SK-N-SH (cell line): ENCODE results near the gene SLCO1A2. TPM values are rescaled to one million over a fixed set of nuclear protein-coding genes. Genes with fewer than 3 reads are reported as not detected.
"Not testable (repeated sequence)": the region's sequence is repeated elsewhere in the genome, so short reads cannot be mapped to it uniquely, and the experiment has no call there.

Source experiments
- CTCF ChIA-PET: fragments of 300-600, 350-600 bp; formaldehyde crosslinking; extraction: SDS; loops from one replicate; lab custom pipeline; 2021; lab: Yijun Ruan, JAX
- POLR2A ChIA-PET: fragments of 350-600 bp; sonication (Branson Sonifier 250); formaldehyde crosslinking; extraction: SDS; loops from one replicate; lab custom pipeline; 2020; ENCODE audit warnings: antibody characterized with exemption, inconsistent platforms; lab: Yijun Ruan, JAX
- DNase-seq: peaks from one replicate; pipeline ENCODE4 v3.0.0; 2012
- H2AFZ ChIP-seq: fragments of 200-600 bp; sonication (generic); 2 replicates; pipeline ENCODE4 v1.8.1; 2016; ENCODE audit warnings: antibody characterized with exemption, mild to moderate bottlenecking, low read depth
- H3F3A ChIP-seq: fragments of 200-600 bp; sonication (generic); replicated peaks from 2 replicates; pipeline ENCODE3; 2016; ENCODE audit warnings: antibody characterized with exemption, mild to moderate bottlenecking; ENCODE audit not compliant: insufficient read depth
- H3K27ac ChIP-seq, 2 experiments: fragments of 200-500 bp in 1 of 2; fragments of 200-600 bp in 1 of 2; sonication (Bioruptor generic) in 1 of 2; sonication (generic), shearing (Covaris generic) in 1 of 2; 2 replicates each; pipeline versions ENCODE4 v1.5.1 to v1.6.1; 2014 to 2016; ENCODE audit warnings: low read depth in 2 of 2, inconsistent platforms in 1 of 2, low read length in 1 of 2, mild to moderate bottlenecking in 1 of 2, mixed read lengths in 1 of 2
- H3K27me3 ChIP-seq: fragments of 200-600 bp; sonication (generic), shearing (Covaris generic); 2 replicates; pipeline ENCODE4 v1.6.1; 2016; ENCODE audit warnings: mixed run types; ENCODE audit not compliant: insufficient read depth
- H3K36me3 ChIP-seq, 2 experiments: fragments of 200-500 bp in 1 of 2; fragments of 200-600 bp in 1 of 2; sonication (Bioruptor generic) in 1 of 2; sonication (generic) in 1 of 2; replicated peaks in 1 of 2; 2 replicates each; pipeline versions ENCODE3 to v1.5.1; 2014 to 2016; ENCODE audit warnings: low read length in 1 of 2, mild to moderate bottlenecking in 1 of 2; ENCODE audit not compliant: insufficient read depth in 2 of 2, control insufficient read depth in 1 of 2
- H3K4me1 ChIP-seq, 2 experiments: fragments of 200-500 bp in 1 of 2; fragments of 200-600 bp in 1 of 2; sonication (Bioruptor generic) in 1 of 2; sonication (generic), shearing (Covaris generic) in 1 of 2; 2 replicates each; pipeline versions ENCODE4 v1.5.1 to v1.6.1; 2014 to 2016; ENCODE audit warnings: low read depth in 1 of 2, low read length in 1 of 2, mixed run types in 1 of 2; ENCODE audit not compliant: insufficient read depth in 2 of 2, control insufficient read depth in 1 of 2
- H3K4me2 ChIP-seq: fragments of 200-600 bp; sonication (generic), shearing (Covaris generic); 2 replicates; pipeline ENCODE4 v1.6.1; 2017; ENCODE audit warnings: mixed run types
- H3K4me3 ChIP-seq, 2 experiments: fragments of 200-500 bp in 1 of 2; fragments of 200-600 bp in 1 of 2; sonication (Bioruptor generic) in 1 of 2; sonication (generic), shearing (Covaris generic) in 1 of 2; 2 replicates each; pipeline versions ENCODE4 v1.5.1 to v1.8.1; 2014 to 2016; ENCODE audit warnings: low read depth in 2 of 2, inconsistent platforms in 1 of 2, low read length in 1 of 2, mild to moderate bottlenecking in 1 of 2, mixed read lengths in 1 of 2, moderate library complexity in 1 of 2
- H3K79me2 ChIP-seq: fragments of 200-600 bp; sonication (generic); 2 replicates; pipeline ENCODE4 v1.8.1; 2017; ENCODE audit warnings: mild to moderate bottlenecking; ENCODE audit not compliant: insufficient read depth
- H3K9ac ChIP-seq: fragments of 200-600 bp; sonication (generic); 2 replicates; pipeline ENCODE4 v1.6.1; 2017; ENCODE audit warnings: mixed run types
- H3K9me2 ChIP-seq: fragments of 200-600 bp; sonication (generic); 2 replicates; pipeline ENCODE4 v1.6.1; 2017; ENCODE audit warnings: mixed run types
- H3K9me3 ChIP-seq: fragments of 200-600 bp; sonication (generic); 2 replicates; pipeline ENCODE4 v1.6.1; 2017; ENCODE audit warnings: mixed run types, mild to moderate bottlenecking, moderate library complexity
- H4K20me1 ChIP-seq: fragments of 200-600 bp; sonication (generic); 2 replicates; pipeline ENCODE4 v1.6.1; 2017; ENCODE audit warnings: mild to moderate bottlenecking, mixed run types; ENCODE audit not compliant: insufficient read depth
- CTCF ChIP-seq: fragments of 200-600 bp; sonication (generic); IDR thresholded peaks from 2 replicates; pipeline ENCODE4 v1.6.1; 2017; ENCODE audit warnings: antibody characterized with exemption, mild to moderate bottlenecking, moderate library complexity
- ELF1 ChIP-seq: IDR thresholded peaks from 2 replicates; pipeline ENCODE4 v1.4.0; 2012
- FOSL2 ChIP-seq: IDR thresholded peaks from 2 replicates; pipeline ENCODE4 v1.4.0; 2012; ENCODE audit warnings: low read depth, mild to moderate bottlenecking, moderate library complexity, borderline replicate concordance
- MAX ChIP-seq: IDR thresholded peaks from 2 replicates; pipeline ENCODE4 v1.4.0; 2012; ENCODE audit warnings: low read depth
- MXI1 ChIP-seq: IDR thresholded peaks from 2 replicates; pipeline ENCODE4 v1.6.1; 2012; ENCODE audit warnings: mild to moderate bottlenecking, low read depth, low read length, improper control_type of control experiment
- NRF1 ChIP-seq: IDR thresholded peaks from 2 replicates; pipeline ENCODE4 v1.6.1; 2012; ENCODE audit warnings: low read depth, mild to moderate bottlenecking, low read length
- RAD21 ChIP-seq: IDR thresholded peaks from 2 replicates; pipeline ENCODE4 v1.6.1; 2012; ENCODE audit warnings: mild to moderate bottlenecking, low read length
- RCOR1 ChIP-seq: fragments of 150-350 bp; IDR thresholded peaks from 2 replicates; pipeline ENCODE4 v1.6.1; 2017; ENCODE audit warnings: antibody characterized with exemption, low read length
- RFX5 ChIP-seq: IDR thresholded peaks from 2 replicates; pipeline ENCODE4 v1.6.1; 2012; ENCODE audit warnings: mild to moderate bottlenecking, improper control_type of control experiment, low read length
- SIN3A ChIP-seq: IDR thresholded peaks from 2 replicates; pipeline ENCODE4 v1.6.1; 2012; ENCODE audit warnings: low read depth, mild to moderate bottlenecking, low read length, moderate library complexity, borderline replicate concordance
- SMC3 ChIP-seq: IDR thresholded peaks from 2 replicates; pipeline ENCODE4 v1.6.1; 2012; ENCODE audit warnings: low read depth, low read length, improper control_type of control experiment
- TCF12 ChIP-seq: IDR thresholded peaks from 2 replicates; pipeline ENCODE4 v1.4.0; 2012
- USF1 ChIP-seq: IDR thresholded peaks from 2 replicates; pipeline ENCODE4 v1.4.0; 2012; ENCODE audit warnings: low read depth, borderline replicate concordance
- YY1 ChIP-seq: IDR thresholded peaks from 2 replicates; pipeline ENCODE4 v1.4.0; 2012; ENCODE audit warnings: low read depth, mild to moderate bottlenecking
- WGBS: methylation state at CpG from one replicate; pipeline ENCODE4 v1.1.6; 2017; ENCODE audit warnings: low lambda C conversion rate; 5-methylcytosine and 5-hydroxymethylcytosine counted together
- polyA plus RNA-seq, 3 experiments: library from polyadenylated mRNA; depleted of rRNA; stranded (reverse); fragments of >200 nt; gene quantifications; 2 replicates each; pipeline ENCODE4 v1.2.3, GENCODE V29; 2012

The SLCO1A2 gene
- polyA plus RNA-seq (2012; rRNA removed) = under 0.01 TPM in 1 of 2 replicates, not detected in the other
- under 0.01 and 0.07 TPM in 2 replicates for polyA plus RNA-seq (2012; cell fraction: cytosol; rRNA removed)
- 0.04 and 0.19 TPM in 2 replicates for polyA plus RNA-seq (2012; cell fraction: nucleus; rRNA removed)

DNA sequence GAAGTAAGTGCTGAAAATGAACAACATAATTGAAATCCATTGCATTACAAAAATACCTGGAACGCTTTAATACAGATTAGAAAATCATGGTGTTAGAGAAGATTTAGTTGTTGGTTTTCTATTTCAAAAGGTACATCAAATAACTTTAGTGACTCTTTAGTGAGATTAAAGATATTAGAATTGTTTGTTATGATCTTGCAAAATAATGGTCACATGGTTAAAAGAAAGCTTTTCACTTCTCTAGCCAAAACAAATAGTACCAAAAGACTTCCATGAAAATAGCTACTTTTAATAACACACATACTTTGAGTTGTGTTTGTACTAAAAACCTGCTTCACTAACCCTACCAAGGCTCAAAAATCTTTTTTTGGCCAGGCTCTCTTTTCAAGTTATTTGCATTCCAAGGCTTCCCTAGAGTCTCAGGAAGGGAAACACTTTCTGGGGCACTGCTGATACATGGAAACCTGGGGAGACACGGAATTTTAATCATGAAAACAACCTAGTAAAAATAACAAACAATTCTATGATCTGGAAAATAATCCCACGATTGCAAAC is at the start of gene SLCO1A2:
TSS of gene SLCO1A2 (minus strand) at position 147 of the 555 bp plus-strand sequence. CDS start 270 bp downstream, outside the sequence.
- 11% methylated on average over 3 of the region's 3 CpGs for WGBS
- H3K4me2 ChIP-seq = no peak within 1 kb of the TSS
- no peaks in the 10 kb centered on the region for H3K36me3 ChIP-seq
- no peaks in the 10 kb centered on the region for H3K4me1 ChIP-seq
- H3K9me2 ChIP-seq = no peaks in the 10 kb centered on the region
- TF ChIP-seq YY1 = no peak
- no peak for TF ChIP-seq ELF1
- no peak for TF ChIP-seq RCOR1
- TF ChIP-seq USF1 = no peak
- no peak for TF ChIP-seq RFX5
- TF ChIP-seq SIN3A = no peak
- no peak for TF ChIP-seq CTCF
- TF ChIP-seq TCF12 = no peak
- no peak for TF ChIP-seq NRF1
- TF ChIP-seq RAD21 = no peak
- no peak for TF ChIP-seq SMC3
- no peak for TF ChIP-seq MAX
- TF ChIP-seq FOSL2 = no peak
- no peaks in the 10 kb centered on the region for H4K20me1 ChIP-seq
- H3F3A ChIP-seq = no peaks in the 10 kb centered on the region
- H3K27ac ChIP-seq = no peak within 1 kb of the TSS
- no peaks in the 10 kb centered on the region; the same call in 1 of the 2 replicates for H3K9me3 ChIP-seq
- POLR2A ChIA-PET = no interaction called here
- H3K79me2 ChIP-seq = no peaks in the 10 kb centered on the region
- H2AFZ ChIP-seq = no peak within 1 kb of the TSS
- H3K9ac ChIP-seq = no peak within 1 kb of the TSS
- no peaks in the 10 kb centered on the region for H3K27me3 ChIP-seq
- DNase-seq = no peak
- CTCF ChIA-PET = no interaction called here
- H3K4me3 ChIP-seq = no peak within 1 kb of the TSS

GRCh38 chr12:21384261-21384660 is 49.5 kb upstream of the SLCO1A2 start:
- H3K36me3 ChIP-seq = no peaks in the 10 kb centered on the region
- no peaks in the 10 kb centered on the region for H3K9me3 ChIP-seq
- 74% methylated on average over 2 of the region's 2 CpGs for WGBS
- H3K27ac ChIP-seq = no peak overlapping the region
- no peaks in the 10 kb centered on the region; the same call in 1 of the 2 replicates for H3K27me3 ChIP-seq
- no peaks in the 10 kb centered on the region for H3F3A ChIP-seq
- no peak overlapping the region for H3K9ac ChIP-seq
- H3K4me1 ChIP-seq = no peaks in the 10 kb centered on the region
- H4K20me1 ChIP-seq = no peaks in the 10 kb centered on the region
- POLR2A ChIA-PET = no interaction called here
- H3K79me2 ChIP-seq = no peaks in the 10 kb centered on the region
- no peak overlapping the region for H2AFZ ChIP-seq
- no peaks in the 10 kb centered on the region for H3K9me2 ChIP-seq
- H3K4me2 ChIP-seq = no peak overlapping the region
- TF ChIP-seq SMC3 (no peak), SIN3A (no peak), MAX (no peak), MXI1 (no peak)
- TF ChIP-seq, all 33 proteins: peak for 0
- CTCF ChIA-PET = no interaction called here
- DNase-seq = no peak
- H3K4me3 ChIP-seq = no peak overlapping the region

DNA sequence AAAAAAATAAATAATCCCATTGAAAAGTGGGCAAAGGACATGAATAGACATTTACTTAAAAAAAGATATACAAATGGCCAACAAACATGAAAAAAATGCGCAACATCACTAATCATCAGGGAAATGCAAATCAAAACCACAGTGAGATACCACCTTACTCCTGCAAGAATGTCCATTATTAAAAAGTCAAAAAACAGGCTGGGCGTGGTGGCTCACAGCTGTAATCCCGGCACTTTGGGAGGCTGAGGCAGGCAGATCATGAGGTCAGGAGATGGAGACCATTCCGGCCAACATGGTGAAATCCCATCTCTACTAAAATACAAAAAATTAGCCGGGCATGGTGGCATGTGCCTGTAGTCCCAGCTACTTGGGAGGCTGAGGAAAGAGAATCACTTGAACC is 46.6 kb upstream of the SLCO1A2 start:
- H3K27me3 ChIP-seq, H3K9ac ChIP-seq, H3K9me3 ChIP-seq, DNase-seq, H3K4me2 ChIP-seq, H2AFZ ChIP-seq, H3K4me1 ChIP-seq, H3K9me2 ChIP-seq, H3K27ac ChIP-seq, H3K4me3 ChIP-seq, H4K20me1 ChIP-seq, H3F3A ChIP-seq, POLR2A ChIA-PET, H3K36me3 ChIP-seq, H3K79me2 ChIP-seq: not testable (repeated sequence)
- WGBS = 42% methylated on average over 5 of the region's 5 CpGs
- CTCF ChIA-PET = interaction anchor here (0.5 kb wide), 1 partner anchor 28 kb away, joined by 3 read pairs; no protein-coding TSS in a partner anchor
